ENCODE measurements around the gene KCNQ1.

The KCNQ1 gene

GRCh38 chr11:2571598-2572281, 126.9 kb downstream of the KCNQ1 start:
- no peaks in the 10 kb centered on the region for H3K4me1 ChIP-seq (ENCODE audit: insufficient read depth, low read length)
- H3K9me3 ChIP-seq (ENCODE audit: low read length): peaks cover 8% of the 10 kb centered on the region
- H3K36me3 ChIP-seq (ENCODE audit: insufficient read depth, low read length): no peaks in the 10 kb centered on the region
- no peak overlapping the region for H2AFZ ChIP-seq (ENCODE audit: low read depth, low read length)
- H3K27me3 ChIP-seq (ENCODE audit: insufficient read depth, low read length): peaks cover 1% of the 10 kb centered on the region
- H3K4me3 ChIP-seq (ENCODE audit: low read length): no peak overlapping the region

- peaks cover 8% of the 10 kb centered on the region for H3K9me3 ChIP-seq (ENCODE audit: low read length)
- no peaks in the 10 kb centered on the region for H3K4me1 ChIP-seq (ENCODE audit: insufficient read depth, low read length)
- no peaks in the 10 kb centered on the region for H3K36me3 ChIP-seq (ENCODE audit: insufficient read depth, low read length)
- H3K27me3 ChIP-seq (ENCODE audit: insufficient read depth, low read length): peaks cover 2% of the 10 kb centered on the region
- H3K4me3 ChIP-seq (ENCODE audit: low read length): no peak overlapping the region
- H2AFZ ChIP-seq (ENCODE audit: low read depth, low read length): no peak overlapping the region
Measured at GRCh38 chr11:2572491-2573239, 127.9 kb downstream of the KCNQ1 start.

GRCh38 chr11:2573240-2574042, 128.6 kb downstream of the KCNQ1 start:
- Histone ChIP-seq H3K27me3 (ENCODE audit: insufficient read depth, low read length) (peaks cover 2% of the 10 kb centered on the region), H3K4me3 (ENCODE audit: low read length) (no peak overlapping the region), H2AFZ (ENCODE audit: low read depth, low read length) (no peak overlapping the region), H3K9me3 (ENCODE audit: low read length) (peaks cover 8% of the 10 kb centered on the region), H3K36me3 (ENCODE audit: insufficient read depth, low read length) (no peaks in the 10 kb centered on the region), H3K4me1 (ENCODE audit: insufficient read depth, low read length) (no peaks in the 10 kb centered on the region)

GRCh38 chr11:2574043-2574552, 129.3 kb downstream of the KCNQ1 start:
- Histone ChIP-seq H3K4me3 (ENCODE audit: low read length) (no peak overlapping the region), H3K27me3 (ENCODE audit: insufficient read depth, low read length) (peaks cover 3% of the 10 kb centered on the region), H3K4me1 (ENCODE audit: insufficient read depth, low read length) (no peaks in the 10 kb centered on the region), H3K9me3 (ENCODE audit: low read length) (peaks cover 8% of the 10 kb centered on the region), H3K36me3 (ENCODE audit: insufficient read depth, low read length) (no peaks in the 10 kb centered on the region), H2AFZ (ENCODE audit: low read depth, low read length) (no peak overlapping the region)

- no peaks in the 10 kb centered on the region for H3K4me1 ChIP-seq (ENCODE audit: insufficient read depth, low read length)
- H3K36me3 ChIP-seq (ENCODE audit: insufficient read depth, low read length): no peaks in the 10 kb centered on the region
- no peak overlapping the region for H2AFZ ChIP-seq (ENCODE audit: low read depth, low read length)
- H3K4me3 ChIP-seq (ENCODE audit: low read length): no peak overlapping the region
- H3K27me3 ChIP-seq (ENCODE audit: insufficient read depth, low read length): peaks cover 5% of the 10 kb centered on the region
- peaks cover 8% of the 10 kb centered on the region for H3K9me3 ChIP-seq (ENCODE audit: low read length)
Measured at GRCh38 chr11:2574553-2575535, 130.0 kb downstream of the KCNQ1 start.

- no peak overlapping the region for H3K4me3 ChIP-seq (ENCODE audit: low read length)
Measured at GRCh38 chr11:2575591-2576051, 130.8 kb downstream of the KCNQ1 start.

GRCh38 chr11:2576111-2576510, 131.3 kb downstream of the KCNQ1 start:
- H3K4me3 ChIP-seq (ENCODE audit: low read length): no peak overlapping the region

More at GRCh38 chr11:2575591-2576051, 130.8 kb downstream of the KCNQ1 start:
- H3K27me3 ChIP-seq (ENCODE audit: insufficient read depth, low read length): peaks cover 8% of the 10 kb centered on the region
- no peaks in the 10 kb centered on the region for H3K4me1 ChIP-seq (ENCODE audit: insufficient read depth, low read length)
- H2AFZ ChIP-seq (ENCODE audit: low read depth, low read length): no peak overlapping the region
- H3K9me3 ChIP-seq (ENCODE audit: low read length): peaks cover 4% of the 10 kb centered on the region
- no peaks in the 10 kb centered on the region for H3K36me3 ChIP-seq (ENCODE audit: insufficient read depth, low read length)

GRCh38 chr11:2576549-2576948, 131.7 kb downstream of the KCNQ1 start:
- no peaks in the 10 kb centered on the region for H3K36me3 ChIP-seq (ENCODE audit: insufficient read depth, low read length)
- H2AFZ ChIP-seq (ENCODE audit: low read depth, low read length): no peak overlapping the region
- no peak overlapping the region for H3K4me3 ChIP-seq (ENCODE audit: low read length)
- peaks cover under 1% of the 10 kb centered on the region for H3K9me3 ChIP-seq (ENCODE audit: low read length)
- no peaks in the 10 kb centered on the region for H3K4me1 ChIP-seq (ENCODE audit: insufficient read depth, low read length)
- H3K27me3 ChIP-seq (ENCODE audit: insufficient read depth, low read length): peaks cover 12% of the 10 kb centered on the region

More at GRCh38 chr11:2576111-2576510, 131.3 kb downstream of the KCNQ1 start:
- Histone ChIP-seq H3K9me3 (ENCODE audit: low read length) (peaks cover 3% of the 10 kb centered on the region), H2AFZ (ENCODE audit: low read depth, low read length) (no peak overlapping the region), H3K27me3 (ENCODE audit: insufficient read depth, low read length) (peaks cover 12% of the 10 kb centered on the region), H3K36me3 (ENCODE audit: insufficient read depth, low read length) (no peaks in the 10 kb centered on the region), H3K4me1 (ENCODE audit: insufficient read depth, low read length) (no peaks in the 10 kb centered on the region)

GRCh38 chr11:2577031-2577990, 132.5 kb downstream of the KCNQ1 start:
- H3K4me3 ChIP-seq (ENCODE audit: low read length): no peak overlapping the region
- no peaks in the 10 kb centered on the region for H3K36me3 ChIP-seq (ENCODE audit: insufficient read depth, low read length)
- peaks cover 12% of the 10 kb centered on the region for H3K27me3 ChIP-seq (ENCODE audit: insufficient read depth, low read length)
- no peaks in the 10 kb centered on the region for H3K4me1 ChIP-seq (ENCODE audit: insufficient read depth, low read length)
- no peaks in the 10 kb centered on the region for H3K9me3 ChIP-seq (ENCODE audit: low read length)
- H2AFZ ChIP-seq (ENCODE audit: low read depth, low read length): no peak overlapping the region

GRCh38 chr11:2577991-2578928, 133.5 kb downstream of the KCNQ1 start:
- H3K36me3 ChIP-seq (ENCODE audit: insufficient read depth, low read length): no peaks in the 10 kb centered on the region
- peaks cover 12% of the 10 kb centered on the region for H3K27me3 ChIP-seq (ENCODE audit: insufficient read depth, low read length)
- no peaks in the 10 kb centered on the region for H3K9me3 ChIP-seq (ENCODE audit: low read length)
- no peak overlapping the region for H3K4me3 ChIP-seq (ENCODE audit: low read length)
- H3K4me1 ChIP-seq (ENCODE audit: insufficient read depth, low read length): no peaks in the 10 kb centered on the region
- no peak overlapping the region for H2AFZ ChIP-seq (ENCODE audit: low read depth, low read length)
